GM19468 (cell line): ENCODE measurements around the gene LHPP.
A peak's percentile ranks its signal among the peaks of the same experiment; 100 is the strongest.
"Not testable (repeated sequence)": the region's sequence is repeated elsewhere in the genome, so short reads cannot be mapped to it uniquely, and the experiment has no call there.

ENCODE experiments used
- ATAC-seq: cut with Tn5 transposase; IDR thresholded peaks from one replicate; pipeline ENCODE4 v1.9.1; 2021; ENCODE audit warnings: mild to moderate bottlenecking, moderate library complexity, moderate number of reproducible peaks; ENCODE audit not compliant: unreplicated experiment; ENCODE audit errors: extremely low read depth

LHPP gene

GRCh38 chr10:124600051-124600880 is 138.6 kb downstream of the LHPP start:
- ATAC-seq: no peak

GRCh38 chr10:124601016-124601415 is 139.4 kb downstream of the LHPP start:
- no peak for ATAC-seq

- peak; percentile 22 for ATAC-seq
Observed at GRCh38 chr10:124601431-124602120, 140.0 kb downstream of the LHPP start.

- ATAC-seq: no peak
Observed at GRCh38 chr10:124602121-124602561, 140.5 kb downstream of the LHPP start.

GRCh38 chr10:124602646-124603365 is 141.2 kb downstream of the LHPP start:
- ATAC-seq: no peak

GRCh38 chr10:124603376-124604213 is 142.0 kb downstream of the LHPP start:
- no peak for ATAC-seq

GRCh38 chr10:124604214-124605000 is 142.8 kb downstream of the LHPP start:
- ATAC-seq: no peak

GRCh38 chr10:124605001-124605370 is 143.4 kb downstream of the LHPP start:
- no peak for ATAC-seq

GRCh38 chr10:124605481-124605855 is 143.8 kb downstream of the LHPP start:
- no peak for ATAC-seq

GRCh38 chr10:124605856-124606812 is 144.5 kb downstream of the LHPP start:
- no peak for ATAC-seq

- ATAC-seq: no peak
Observed at GRCh38 chr10:124606822-124607221, 145.2 kb downstream of the LHPP start.

- ATAC-seq: no peak
Observed at GRCh38 chr10:124607693-124608092, 146.1 kb downstream of the LHPP start.

GRCh38 chr10:124608093-124608721 is 146.6 kb downstream of the LHPP start:
- no peak for ATAC-seq

GRCh38 chr10:124609698-124610097 is 148.1 kb downstream of the LHPP start:
- ATAC-seq: no peak

- ATAC-seq: not testable (repeated sequence)
Observed at GRCh38 chr10:124610186-124610585, 148.6 kb downstream of the LHPP start.

- ATAC-seq: not testable (repeated sequence)
Observed at GRCh38 chr10:124610851-124611250, 149.2 kb downstream of the LHPP start.

- no peak for ATAC-seq
Observed at GRCh38 chr10:124611738-124612137, 150.1 kb downstream of the LHPP start.
